HUES6 (cell line): ENCODE data around the gene SND1.
A peak's percentile ranks its signal among the peaks of the same experiment; 100 is the strongest.
"Not testable (repeated sequence)": the region's sequence is repeated elsewhere in the genome, so short reads cannot be mapped to it uniquely, and the experiment has no call there.

Source experiments
- H3K27ac ChIP-seq: 2 replicates; pipeline ENCODE4 v1.7.0; 2013; ENCODE audit warnings: low read depth, mild to moderate bottlenecking, low read length, inconsistent platforms
- H3K27me3 ChIP-seq: 2 replicates; pipeline ENCODE4 v1.6.1; 2013; ENCODE audit warnings: low read length; ENCODE audit not compliant: control insufficient read depth, insufficient read depth
- H3K36me3 ChIP-seq: 2 replicates; pipeline ENCODE4 v1.6.1; 2013; ENCODE audit warnings: low read length; ENCODE audit not compliant: control insufficient read depth, insufficient read depth
- H3K4me1 ChIP-seq: 2 replicates; pipeline ENCODE4 v1.6.1; 2013; ENCODE audit warnings: low read length; ENCODE audit not compliant: control insufficient read depth, insufficient read depth
- H3K4me3 ChIP-seq: 2 replicates; pipeline ENCODE4 v1.5.1; 2013; ENCODE audit warnings: low read depth, low read length
- H3K9ac ChIP-seq: one replicate; pipeline ENCODE4 v1.6.1; 2013; ENCODE audit warnings: mild to moderate bottlenecking, low read length
- H3K9me3 ChIP-seq: 2 replicates; pipeline ENCODE4 v1.6.1; 2013; ENCODE audit warnings: low read depth, low read length; ENCODE audit not compliant: control insufficient read depth, insufficient read depth

The SND1 gene

DNA sequence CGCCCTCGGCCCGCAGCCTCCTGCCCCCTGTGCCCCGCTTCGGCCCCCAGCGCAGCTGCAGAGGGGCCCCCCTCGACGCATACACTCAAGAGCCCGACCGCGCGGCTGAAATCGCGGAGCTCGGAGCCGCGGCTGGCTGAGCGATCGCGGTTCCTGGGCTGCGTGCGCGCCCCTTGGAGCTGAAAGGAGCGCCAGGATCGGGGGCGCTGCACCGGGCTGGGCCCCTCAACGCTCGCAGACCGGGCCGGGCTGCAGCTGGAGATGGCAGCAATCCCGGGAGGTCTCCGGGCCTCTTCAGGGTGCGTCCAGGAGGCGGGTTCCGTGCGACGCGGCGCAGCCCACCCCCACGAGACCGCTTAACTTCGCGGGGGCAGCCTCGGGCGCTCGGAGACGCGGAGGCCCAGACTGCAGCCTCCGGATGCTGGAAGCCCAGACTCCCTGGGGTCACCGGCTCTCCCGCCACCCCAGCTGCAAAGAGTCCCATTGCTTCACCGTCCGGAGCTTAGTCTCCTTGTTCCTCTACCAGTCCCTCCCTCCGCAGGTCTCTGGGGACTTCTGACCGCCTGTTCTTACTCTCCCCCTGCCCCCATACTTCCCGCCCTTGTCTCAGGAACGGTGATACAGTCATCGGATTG is 452.2 kb downstream of the SND1 start:
- no peaks in the 10 kb centered on the region for H3K4me1 ChIP-seq
- no peak overlapping the region for H3K9ac ChIP-seq

DNA sequence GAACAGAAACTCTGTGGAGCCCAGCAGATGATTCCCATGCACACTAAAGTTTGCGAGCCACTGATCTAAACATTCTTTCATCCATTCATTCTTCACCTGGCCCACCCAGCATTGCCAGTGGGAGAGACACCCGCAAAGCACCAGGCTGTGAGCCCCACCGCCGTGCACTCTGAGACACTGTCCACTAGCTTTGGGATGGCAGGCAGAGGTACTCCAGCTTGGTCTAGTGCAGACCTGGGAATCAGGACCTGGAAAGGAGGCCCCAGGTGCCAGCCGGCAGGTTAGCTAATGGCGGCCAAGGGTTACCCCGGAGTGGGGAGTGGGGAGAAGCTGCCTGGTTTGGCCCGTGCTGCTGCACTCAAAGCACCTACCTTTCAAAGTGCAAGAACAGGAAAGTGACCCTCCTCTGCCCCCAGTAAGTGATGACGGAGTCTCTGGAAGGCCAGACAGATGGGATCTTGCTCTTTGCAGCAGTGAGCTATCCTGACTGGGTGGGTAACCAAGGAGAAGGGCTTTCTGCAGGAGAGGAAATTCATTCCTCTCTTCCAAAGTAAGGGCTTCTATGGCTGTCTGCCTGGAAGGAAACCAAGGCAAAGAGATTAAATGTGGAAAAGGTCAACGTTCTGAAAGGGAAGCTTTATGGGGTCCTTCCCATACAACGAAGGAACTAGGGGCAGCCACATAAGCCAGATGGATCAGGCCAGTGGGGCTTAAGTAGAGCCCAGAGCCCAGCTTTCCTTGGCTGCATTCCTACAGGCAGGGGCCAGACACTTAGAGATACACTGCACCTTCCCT is 453.4 kb downstream of the SND1 start:
- no peaks in the 10 kb centered on the region for H3K36me3 ChIP-seq
- H3K27me3 ChIP-seq, result peaks cover 71% of the 10 kb centered on the region
- H3K4me3 ChIP-seq, result no peak overlapping the region
- H3K9me3 ChIP-seq, result no peaks in the 10 kb centered on the region
- no peak overlapping the region for H3K9ac ChIP-seq
- H3K4me1 ChIP-seq, result no peaks in the 10 kb centered on the region
- no peak overlapping the region for H3K27ac ChIP-seq

More for the DNA sequence above, 452.2 kb downstream of the SND1 start:
- H3K4me3 ChIP-seq, result peak overlapping the region; percentile 58
- H3K9me3 ChIP-seq, result no peaks in the 10 kb centered on the region
- peaks cover 71% of the 10 kb centered on the region for H3K27me3 ChIP-seq
- no peak overlapping the region for H3K27ac ChIP-seq
- no peaks in the 10 kb centered on the region for H3K36me3 ChIP-seq

DNA sequence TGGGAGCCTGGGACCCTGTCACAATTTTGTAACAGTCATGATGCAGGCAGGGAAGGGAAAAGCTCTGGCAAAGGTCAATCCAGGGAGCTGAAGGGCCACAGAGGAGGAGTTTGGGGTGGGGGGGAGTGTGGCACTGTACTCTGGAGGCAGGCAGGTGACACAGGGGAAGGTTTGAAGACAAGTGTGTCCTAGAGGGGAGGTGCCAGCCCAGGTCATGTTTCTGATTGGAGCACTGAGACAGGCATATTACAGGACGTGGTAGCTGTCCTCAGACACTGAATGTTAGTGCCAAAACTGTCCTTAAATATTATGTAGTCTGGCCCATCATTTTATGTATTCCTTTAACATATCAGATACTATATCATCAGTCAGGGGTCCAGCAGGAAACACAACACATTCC is 454.8 kb downstream of the SND1 start:
- H3K27me3 ChIP-seq, result peaks cover 70% of the 10 kb centered on the region
- no peaks in the 10 kb centered on the region for H3K9me3 ChIP-seq

DNA sequence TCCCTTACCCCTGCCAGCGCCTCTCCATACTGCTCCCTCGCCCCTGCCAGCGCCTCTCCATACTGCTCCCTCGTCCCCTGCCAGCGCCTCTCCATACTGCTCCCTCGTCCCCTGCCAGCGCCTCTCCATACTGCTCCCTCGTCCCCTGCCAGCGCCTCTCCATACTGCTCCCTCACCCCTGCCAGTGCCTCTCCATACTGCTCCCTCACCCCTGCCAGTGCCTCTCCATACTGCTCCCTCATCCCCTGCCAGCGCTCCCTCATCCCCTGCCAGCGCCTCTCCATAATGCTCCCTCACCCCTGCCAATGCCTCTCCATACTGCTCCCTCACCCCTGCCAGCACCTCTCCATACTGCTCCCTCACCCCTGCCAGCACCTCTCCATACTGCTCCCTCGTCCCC is 455.5 kb downstream of the SND1 start:
- H3K27ac ChIP-seq, H3K36me3 ChIP-seq, H3K4me1 ChIP-seq, H3K4me3 ChIP-seq, H3K9ac ChIP-seq, H3K9me3 ChIP-seq: not testable (repeated sequence)
- peaks cover 67% of the 10 kb centered on the region for H3K27me3 ChIP-seq

More for the DNA sequence above, 454.8 kb downstream of the SND1 start:
- Histone ChIP-seq H3K4me3 (no peak overlapping the region), H3K27ac (no peak overlapping the region), H3K9ac (no peak overlapping the region), H3K4me1 (no peaks in the 10 kb centered on the region), H3K36me3 (no peaks in the 10 kb centered on the region)

DNA sequence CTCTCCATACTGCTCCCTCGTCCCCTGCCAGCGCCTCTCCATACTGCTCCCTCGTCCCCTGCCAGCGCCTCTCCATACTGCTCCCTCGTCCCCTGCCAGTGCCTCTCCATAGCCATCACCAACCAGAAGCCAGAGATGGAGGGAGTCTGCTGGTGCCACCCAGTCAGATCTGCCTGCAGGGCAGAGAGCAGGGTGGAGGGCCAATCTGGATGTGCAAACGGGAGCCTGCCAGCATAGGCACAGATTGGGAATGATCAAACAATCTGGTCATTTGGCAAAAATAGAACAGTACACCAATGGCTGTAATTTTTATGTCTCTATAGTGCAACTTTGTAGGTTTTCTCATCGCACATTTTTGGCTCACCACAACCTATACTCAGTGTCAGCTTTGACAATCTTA is 456.1 kb downstream of the SND1 start:
- H3K9ac ChIP-seq, result no peak overlapping the region
- no peak overlapping the region for H3K27ac ChIP-seq
- H3K9me3 ChIP-seq, result no peaks in the 10 kb centered on the region
- H3K36me3 ChIP-seq, result no peaks in the 10 kb centered on the region
- peaks cover 63% of the 10 kb centered on the region for H3K27me3 ChIP-seq
- H3K4me1 ChIP-seq, result no peaks in the 10 kb centered on the region
- no peak overlapping the region for H3K4me3 ChIP-seq

DNA sequence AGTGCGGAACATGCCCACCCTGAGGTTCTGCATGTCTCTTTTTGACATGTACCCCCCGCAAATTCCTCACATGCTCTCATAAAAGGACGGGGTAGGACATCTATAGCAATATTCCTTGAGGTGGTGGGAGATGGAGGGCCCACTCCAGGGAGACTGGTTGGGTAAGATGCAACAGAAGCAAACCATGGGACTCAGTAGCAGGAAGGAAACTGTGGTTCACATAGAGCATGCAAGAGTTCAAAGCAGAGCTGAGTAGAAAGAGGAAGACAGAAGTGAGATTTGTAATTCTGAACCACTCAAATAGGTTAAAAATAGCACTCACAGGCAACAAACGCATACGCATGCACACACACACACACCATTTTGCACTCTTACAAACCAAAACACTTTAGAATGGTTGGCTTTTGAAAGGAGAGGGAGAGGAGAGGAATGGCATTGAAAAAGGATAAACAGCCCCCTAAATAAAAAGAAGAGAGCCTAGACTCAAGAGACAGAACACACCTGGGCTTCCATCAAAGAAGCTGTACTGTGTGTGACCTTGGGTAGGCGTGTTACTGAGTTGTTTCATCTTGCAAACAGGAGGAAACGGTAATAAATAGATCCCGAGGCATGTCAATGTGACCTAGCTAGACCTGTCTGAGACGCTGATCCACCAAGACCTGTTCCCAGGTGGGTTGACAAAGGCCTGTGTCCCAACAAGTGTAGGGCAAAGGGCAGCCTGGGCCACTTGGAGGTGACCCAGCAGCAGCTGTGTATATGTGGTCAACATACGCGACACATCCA is 456.8 kb downstream of the SND1 start:
- Histone ChIP-seq H3K9me3 (no peaks in the 10 kb centered on the region), H3K4me3 (no peak overlapping the region), H3K36me3 (no peaks in the 10 kb centered on the region), H3K27me3 (peaks cover 59% of the 10 kb centered on the region), H3K27ac (no peak overlapping the region), H3K4me1 (no peaks in the 10 kb centered on the region), H3K9ac (no peak overlapping the region)

DNA sequence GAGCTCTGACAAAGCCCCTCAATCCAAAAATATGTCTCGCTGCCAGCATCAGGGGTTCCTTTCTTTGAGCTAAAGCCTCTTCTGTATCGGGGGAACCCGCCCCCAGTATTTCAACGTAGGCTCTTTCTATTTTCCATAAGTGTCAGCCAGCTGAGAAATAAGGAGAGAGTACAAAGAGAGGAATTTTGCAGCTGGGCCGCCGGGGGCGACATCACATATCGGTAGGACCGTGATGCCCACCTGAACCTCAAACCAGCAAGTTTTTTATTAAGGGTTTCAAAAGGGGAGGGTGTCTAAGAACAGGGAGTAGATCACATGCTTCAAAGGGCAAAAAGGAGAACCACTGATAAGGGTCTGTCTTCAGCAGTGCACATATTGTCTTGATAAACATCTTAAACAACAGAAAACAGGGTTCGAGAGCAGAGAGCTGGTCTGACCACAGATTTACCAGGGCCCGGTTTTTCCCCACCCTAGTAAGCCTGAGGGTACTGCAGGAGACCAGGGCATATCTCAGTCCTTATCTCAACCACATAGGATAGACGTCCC is 457.5 kb downstream of the SND1 start:
- not testable (repeated sequence) for H3K27ac ChIP-seq, H3K36me3 ChIP-seq, H3K9me3 ChIP-seq, H3K4me1 ChIP-seq, H3K4me3 ChIP-seq, H3K9ac ChIP-seq
- H3K27me3 ChIP-seq, result peaks cover 59% of the 10 kb centered on the region

DNA sequence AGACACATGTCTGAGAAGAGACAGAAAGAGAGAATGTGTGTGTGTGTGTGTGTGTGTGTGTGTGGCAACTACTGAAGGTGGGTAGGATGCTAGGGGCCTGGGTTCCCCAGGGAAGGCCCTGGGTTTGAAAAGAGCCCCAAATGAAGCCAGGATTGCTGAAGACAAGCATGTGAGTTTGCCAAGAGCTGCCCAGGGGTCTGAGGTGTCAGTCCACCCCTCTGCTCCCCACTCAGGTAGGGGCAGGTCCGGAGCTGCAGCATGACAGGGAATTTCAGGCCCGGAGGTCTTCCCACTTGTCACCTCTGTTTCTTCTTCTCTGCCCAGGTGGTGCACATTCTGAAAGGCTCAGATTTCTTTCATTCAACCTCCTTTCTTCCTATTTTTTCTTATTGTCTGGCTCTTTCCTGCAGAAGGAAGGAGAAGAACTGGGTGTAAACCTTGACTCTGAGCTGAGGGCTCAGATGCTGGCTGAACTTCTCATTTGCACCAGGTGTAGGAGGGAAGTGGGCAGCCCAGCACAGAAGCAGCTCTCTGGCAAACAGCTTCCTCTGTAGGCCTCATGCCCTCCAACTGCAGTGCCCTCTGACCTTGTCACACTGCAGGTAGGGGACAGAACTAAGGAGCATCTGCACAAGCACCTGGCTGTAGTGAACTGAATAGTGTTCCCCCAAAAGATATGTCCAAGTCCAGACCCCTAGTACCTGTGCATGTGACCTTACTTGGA is 458.8 kb downstream of the SND1 start:
- Histone ChIP-seq H3K27me3 (peaks cover 57% of the 10 kb centered on the region), H3K9me3 (no peaks in the 10 kb centered on the region), H3K4me3 (no peak overlapping the region), H3K9ac (no peak overlapping the region), H3K27ac (no peak overlapping the region), H3K4me1 (peaks cover 5% of the 10 kb centered on the region; the same call in 1 of the 2 replicates), H3K36me3 (no peaks in the 10 kb centered on the region)

DNA sequence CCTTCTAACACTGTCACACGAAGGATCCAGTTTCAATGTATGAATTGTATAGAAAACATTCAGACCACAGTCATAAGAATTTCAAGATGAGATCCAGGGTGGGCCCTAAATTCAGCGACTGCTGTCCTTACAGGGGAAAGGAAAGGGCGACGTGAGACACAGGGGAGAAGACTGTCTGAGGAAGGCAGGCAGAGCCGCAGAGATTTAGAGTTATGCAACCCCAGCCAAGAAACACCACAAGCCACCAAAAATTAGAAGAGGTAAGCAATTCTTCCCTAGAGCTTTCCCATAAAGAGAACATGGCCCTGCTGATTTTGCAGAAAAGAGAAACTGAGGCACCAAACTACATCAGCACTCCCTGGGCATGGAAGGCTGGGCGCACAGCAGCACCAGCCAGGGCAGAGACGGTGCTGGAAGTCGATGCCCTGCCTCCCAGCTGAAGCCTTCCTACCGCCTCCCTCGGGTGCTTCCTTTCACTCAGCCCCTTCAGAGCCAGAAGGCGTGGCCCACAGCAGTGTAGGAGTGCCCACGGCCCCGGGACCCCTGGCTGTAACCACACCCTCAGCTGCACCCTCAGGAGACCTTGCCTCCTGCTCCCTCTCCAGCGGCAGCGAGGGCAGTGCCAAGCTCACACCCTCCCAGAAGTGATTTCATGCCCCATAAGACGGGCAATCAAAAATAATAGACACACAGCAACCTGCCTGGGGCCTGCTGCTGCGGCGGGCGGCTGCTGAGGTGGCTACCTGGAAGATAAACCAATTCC is 460.2 kb downstream of the SND1 start:
- Histone ChIP-seq H3K36me3 (no peaks in the 10 kb centered on the region), H3K9ac (no peak overlapping the region), H3K9me3 (no peaks in the 10 kb centered on the region), H3K27me3 (peaks cover 56% of the 10 kb centered on the region), H3K4me1 (peaks cover 14% of the 10 kb centered on the region), H3K27ac (no peak overlapping the region), H3K4me3 (no peak overlapping the region)

DNA sequence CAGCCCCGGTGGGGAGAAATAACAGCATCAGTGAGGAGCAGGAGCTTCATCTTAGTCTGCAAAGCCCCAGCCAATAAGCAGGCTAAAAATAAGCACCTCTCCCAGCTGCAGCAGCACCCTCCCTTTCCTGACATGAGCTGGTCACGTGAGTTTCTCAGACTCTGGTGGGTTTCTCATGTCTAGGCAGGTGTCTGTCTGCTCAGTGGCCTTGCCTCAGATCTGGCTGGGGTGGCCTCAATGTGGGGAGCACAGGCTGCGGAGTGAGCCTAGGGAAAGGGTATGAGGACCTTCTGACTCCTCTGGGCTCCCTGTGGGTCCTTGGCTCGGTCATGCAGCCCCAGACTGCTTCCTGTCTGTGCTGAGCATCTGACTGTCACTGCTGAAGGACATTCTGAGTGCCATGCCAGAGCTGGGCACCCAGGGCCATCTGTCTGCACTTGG is 460.8 kb downstream of the SND1 start:
- Histone ChIP-seq H3K36me3 (no peaks in the 10 kb centered on the region), H3K4me3 (no peak overlapping the region), H3K27ac (no peak overlapping the region), H3K27me3 (peaks cover 55% of the 10 kb centered on the region), H3K4me1 (peaks cover 14% of the 10 kb centered on the region), H3K9me3 (no peaks in the 10 kb centered on the region), H3K9ac (no peak overlapping the region)
